LoVo (cell line): ENCODE measurements around the gene SRCAP.

Experiments used
- DNase-seq: peaks from one replicate; pipeline ENCODE4 v3.0.0-alpha.2; 2016; ENCODE audit warnings: low spot score

SRCAP gene

DNA sequence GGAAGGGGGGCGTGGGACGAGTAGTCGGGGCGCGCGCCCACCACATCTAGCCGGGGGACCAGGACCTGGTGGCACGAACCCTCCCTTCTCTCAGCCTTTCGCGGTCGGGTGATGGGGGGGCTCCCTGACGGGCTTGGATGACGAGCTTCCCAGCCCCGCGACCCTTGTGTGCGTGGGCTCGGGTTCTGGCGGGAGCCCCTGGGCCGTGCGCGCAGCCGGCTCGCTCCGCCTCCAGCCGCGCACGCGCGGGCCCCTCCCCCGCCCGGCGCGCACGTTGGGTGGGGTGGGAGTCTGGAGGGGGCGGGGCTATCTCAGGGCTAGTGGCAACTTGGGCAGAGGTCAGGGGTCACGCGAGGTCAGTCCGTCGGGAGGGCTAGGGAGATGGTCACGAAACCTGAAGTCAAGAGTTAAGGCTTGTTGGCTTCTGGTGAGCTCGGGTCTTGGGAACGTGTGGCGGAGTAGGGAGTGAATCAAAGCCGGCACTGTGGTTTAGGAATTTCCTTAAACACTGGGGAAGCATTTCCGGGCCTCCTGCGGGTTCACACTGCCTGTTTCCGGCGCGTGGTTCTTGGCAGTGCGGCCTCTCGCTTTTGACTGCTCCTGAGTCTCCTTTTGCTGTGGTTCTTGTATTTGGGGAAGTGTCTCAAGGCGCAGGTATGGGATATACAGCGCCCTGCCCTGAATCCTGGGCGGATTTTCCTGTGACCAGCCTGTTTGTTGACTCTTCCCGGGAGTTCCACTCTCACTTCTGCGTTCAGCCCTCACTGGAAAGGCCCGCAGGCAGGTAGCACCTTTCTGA, at the start of gene SRCAP:
Gene SRCAP (plus strand): TSS at position 356 of the 799 bp plus-strand sequence. CDS start 1,654 bp downstream, outside the sequence.
- DNase-seq: peak; percentile 79

GRCh38 chr16:30649725-30650368, 49.1 kb upstream of the SRCAP start:
- no peak for DNase-seq

DNA sequence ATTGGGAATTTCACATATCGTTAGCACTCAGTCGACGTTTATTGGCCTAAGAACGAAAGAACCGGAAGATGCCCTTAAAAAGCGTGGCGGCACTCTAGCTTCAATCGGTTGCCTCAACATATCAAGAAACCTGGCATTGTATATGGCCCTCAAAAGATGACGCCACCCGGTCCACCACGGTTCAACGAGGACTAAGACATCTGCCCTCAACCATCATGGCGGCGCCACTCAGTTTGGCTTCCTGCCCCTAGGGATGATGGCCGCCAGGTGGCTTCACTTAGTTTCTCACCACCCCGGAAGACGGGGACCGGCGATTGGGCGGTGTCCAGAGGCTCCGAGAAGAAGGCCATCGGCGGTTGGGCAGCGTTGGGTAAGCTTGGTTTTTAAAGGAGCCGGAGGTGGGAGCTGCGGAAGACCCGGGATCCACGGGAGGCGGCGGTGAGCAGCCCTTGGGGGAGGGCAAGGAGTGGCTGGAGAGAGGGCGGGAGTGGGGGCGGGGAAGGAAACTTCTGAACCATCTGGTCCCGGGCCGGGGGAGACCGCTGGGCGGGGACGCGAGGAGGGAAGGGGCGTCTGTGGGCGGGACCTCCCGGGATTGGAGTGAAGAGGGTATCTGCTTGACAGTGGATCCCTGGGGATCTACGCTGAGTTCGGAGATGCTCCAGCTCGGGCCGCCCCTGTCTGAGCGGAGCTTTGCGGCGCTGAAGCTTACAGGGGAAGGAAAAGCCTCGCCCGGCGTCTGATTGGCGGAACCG, 48.4 kb upstream of the SRCAP start, which contains the start of gene PRR14:
Gene PRR14 (plus strand): TSS at position 592 of the 755 bp plus-strand sequence. CDS start 686 bp downstream, outside the sequence.
- peak; percentile 99 for DNase-seq

DNA sequence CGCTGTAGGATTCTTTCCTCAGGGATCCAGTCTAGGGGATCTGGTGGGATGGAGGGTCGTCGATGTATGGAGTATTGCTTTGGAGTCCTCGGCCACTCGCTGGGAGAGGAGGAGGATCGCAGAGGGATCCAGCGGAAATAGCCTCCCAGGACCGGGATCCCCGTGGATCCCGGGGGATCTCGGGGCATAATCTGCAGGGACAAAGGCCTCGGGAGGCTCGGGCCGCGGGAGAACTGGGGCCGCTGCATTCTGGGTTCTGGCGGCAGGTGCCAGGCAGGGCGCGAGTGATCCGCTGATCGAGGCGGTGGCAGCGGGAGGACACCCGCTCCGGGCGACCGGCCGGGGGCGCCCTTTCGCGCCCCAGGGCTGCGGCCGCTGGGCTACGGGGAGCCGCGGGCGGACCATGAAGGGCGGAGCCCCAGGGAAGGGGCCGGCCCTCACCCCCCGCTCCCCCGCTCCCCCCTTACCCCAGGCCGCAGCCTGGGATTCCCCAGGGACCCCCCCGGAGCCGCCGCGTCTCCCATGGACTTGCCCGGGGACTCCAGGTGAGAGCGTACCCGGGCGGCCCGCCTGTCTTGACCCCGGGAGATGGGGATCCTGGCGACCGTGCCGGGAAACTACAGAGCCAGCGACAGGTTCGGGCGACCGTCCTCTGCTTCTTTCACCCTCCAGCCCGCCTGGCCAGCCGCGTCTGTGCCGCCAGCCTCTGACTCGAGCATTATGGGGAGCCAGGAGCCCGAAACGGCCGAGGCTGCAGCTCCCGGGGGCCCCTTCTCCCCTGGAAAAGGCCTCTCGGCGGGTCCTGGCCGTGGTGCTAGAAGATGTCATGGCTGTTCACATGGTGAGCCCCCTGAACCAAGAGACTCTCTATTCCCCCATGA, 47.6 kb upstream of the SRCAP start:
- peak; percentile 64 for DNase-seq

DNA sequence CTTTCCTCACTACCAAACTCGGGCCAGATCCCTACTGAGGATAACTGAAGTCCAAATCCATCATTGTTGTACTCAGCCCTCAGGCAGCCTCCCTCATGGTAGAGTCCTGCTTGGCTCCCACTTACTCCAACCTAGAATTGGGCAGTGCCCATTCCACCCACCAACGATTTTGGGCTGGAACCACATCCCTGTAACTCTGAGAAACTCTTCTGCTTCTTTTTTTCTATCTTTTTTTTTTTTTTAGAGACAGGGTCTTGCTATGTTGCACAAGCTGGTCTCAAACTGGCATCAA, 47.0 kb upstream of the SRCAP start:
- no peak for DNase-seq

- no peak for DNase-seq
Measured at GRCh38 chr16:30652718-30653117, 46.3 kb upstream of the SRCAP start.

DNA sequence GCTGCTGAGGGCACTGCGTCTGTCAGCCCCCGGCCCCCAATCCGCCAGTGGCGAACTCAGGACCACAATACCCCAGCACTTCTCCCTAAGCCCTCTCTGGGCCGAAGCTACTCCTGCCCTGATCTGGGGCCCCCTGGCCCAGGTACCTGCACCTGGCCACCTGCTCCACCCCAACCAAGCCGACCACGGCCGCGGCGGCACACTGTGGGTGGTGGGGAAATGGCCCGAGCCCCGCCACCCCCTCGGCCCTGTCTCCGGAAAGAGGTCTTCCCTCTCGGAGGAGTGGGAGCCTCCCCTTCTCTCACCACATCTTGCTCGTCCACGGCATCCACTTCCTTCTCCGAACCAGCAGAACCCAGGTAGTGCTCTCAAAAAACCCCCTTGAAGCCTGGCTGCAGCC, 44.1 kb upstream of the SRCAP start:
- no peak for DNase-seq

GRCh38 chr16:30655815-30656347, 43.1 kb upstream of the SRCAP start:
- no peak for DNase-seq

- no peak for DNase-seq
Measured at GRCh38 chr16:30656388-30656787, 42.6 kb upstream of the SRCAP start.

DNA sequence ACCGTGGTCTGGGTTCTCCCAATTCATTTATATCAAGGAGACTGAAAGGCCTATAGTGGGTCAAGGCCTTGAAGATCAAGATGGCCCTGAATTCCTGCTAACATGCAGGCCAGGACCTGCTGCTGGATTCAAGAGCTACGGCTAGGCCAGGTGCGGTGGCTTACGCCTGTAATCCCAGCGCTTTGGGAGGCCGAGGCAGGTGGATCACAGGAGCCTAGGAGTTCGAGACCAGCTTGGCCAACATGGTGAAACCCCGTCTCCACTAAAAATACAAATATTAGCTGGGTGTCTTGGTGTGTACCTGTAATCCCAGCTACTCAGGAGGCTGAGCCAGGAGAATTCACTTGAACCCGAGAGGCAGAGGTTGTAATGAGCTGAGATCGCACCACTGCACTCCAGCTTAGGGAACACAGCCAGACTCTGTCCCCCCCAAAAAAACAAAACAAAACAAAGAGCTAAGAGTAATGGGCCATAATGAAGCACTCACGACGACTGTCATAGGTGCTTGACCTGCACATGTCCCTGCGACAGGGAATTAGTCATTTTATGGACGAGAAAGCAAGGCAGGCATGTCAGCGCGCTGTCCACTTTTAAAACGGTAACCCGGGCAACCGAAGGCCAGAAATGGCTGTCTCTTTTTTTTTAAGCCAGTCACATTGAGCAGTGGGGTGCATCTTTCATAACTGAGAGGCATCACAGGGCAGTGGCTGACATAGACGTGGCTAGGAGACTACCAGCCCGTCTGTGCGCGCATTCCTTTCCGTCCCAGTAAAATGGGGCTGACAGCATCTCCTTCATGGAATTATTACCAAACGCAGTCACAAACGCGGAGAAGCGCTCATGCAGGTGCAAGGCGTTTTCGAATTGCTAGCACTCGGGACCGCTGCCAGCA, 41.8 kb upstream of the SRCAP start:
- DNase-seq: peak; percentile 38

GRCh38 chr16:30657866-30658730, 40.9 kb upstream of the SRCAP start, which contains the start of gene FBRS:
TSS of gene FBRS (plus strand) at chr16:30658431. CDS start at chr16:30659519, 1,088 bp downstream.
- peak; percentile 100 for DNase-seq

GRCh38 chr16:30658731-30659506, 40.1 kb upstream of the SRCAP start:
- DNase-seq: no peak

DNA sequence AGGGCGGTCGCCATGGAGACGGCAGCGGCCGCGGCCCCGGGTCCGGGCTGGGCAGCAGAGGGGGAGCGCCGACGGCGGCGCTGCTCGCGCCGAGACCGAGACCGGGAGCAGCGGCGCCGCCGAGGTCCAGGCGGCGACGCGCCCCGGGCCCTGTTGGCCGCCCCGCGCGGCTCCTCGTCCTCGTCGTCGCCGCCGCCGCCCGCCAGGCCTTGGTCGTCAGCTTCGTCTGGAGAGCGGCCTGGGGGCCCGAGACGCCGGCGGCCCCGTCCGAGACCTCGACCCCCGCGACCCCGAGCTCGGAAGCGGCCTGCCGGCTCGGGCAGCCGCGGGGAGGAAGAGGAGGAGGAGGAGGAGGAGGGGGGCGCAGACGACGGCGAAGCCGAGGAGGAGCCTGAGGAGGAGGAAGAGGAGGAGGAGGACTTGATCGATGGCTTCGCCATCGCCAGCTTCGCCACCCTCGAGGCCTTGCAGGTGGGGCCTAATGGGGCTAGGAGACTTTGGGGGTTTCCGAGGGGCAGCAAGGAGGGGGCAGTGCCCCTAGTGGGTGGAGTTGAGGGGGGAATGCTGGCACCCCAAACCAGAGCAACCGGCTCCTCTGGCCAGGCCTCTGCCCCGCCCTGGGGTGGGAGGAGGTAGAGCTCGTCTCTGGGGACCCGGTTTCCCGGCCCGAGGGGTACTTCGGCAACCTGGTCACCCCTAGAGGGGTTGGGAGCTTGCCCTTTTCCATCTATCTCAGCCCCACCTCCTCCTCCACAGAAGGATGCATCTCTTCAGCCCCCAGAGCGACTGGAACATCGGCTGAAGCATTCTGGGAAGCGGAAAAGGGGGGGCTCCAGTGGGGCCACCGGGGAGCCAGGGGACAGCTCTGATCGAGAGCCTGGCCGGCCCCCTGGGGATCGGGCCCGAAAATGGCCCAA, 39.2 kb upstream of the SRCAP start:
- no peak for DNase-seq

- DNase-seq: no peak
Measured at GRCh38 chr16:30660424-30661261, 38.3 kb upstream of the SRCAP start.

- DNase-seq: no peak
Measured at GRCh38 chr16:30662449-30662848, 36.5 kb upstream of the SRCAP start.

DNA sequence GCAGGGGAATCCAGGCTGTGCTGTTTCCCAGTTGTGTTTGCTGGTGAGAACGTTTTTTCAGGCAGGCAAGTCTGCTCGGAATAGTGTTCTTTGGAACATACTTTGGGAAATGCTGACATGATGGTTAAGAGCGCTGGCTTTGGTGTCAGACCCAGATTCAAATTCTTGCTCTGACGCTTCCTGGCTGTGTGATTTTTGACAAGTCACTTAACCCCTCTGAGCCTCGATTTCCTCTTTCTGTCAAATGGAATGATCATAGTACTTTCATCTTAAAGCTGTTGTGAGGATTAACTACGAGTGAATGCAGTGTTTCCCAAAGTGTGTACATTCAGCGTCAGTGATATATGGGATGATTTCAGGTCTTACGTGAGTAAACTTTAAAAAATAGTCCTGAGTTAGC, 35.9 kb upstream of the SRCAP start:
- no peak for DNase-seq

- no peak for DNase-seq
Measured at GRCh38 chr16:30663820-30664219, 35.2 kb upstream of the SRCAP start.
